GM23338 (cell line): ENCODE results near the gene TRAM2. TPM values are rescaled to one million over a fixed set of nuclear protein-coding genes. Genes with fewer than 3 reads are reported as not detected.

Source experiments
- ATAC-seq: fragments of 200-7000 bp; cut with Tn5 transposase; 3 replicates; pipeline ENCODE4 v1.9.1; 2020
- DNase-seq: peaks from one replicate; pipeline ENCODE4 v3.0.0-alpha.2; 2015; ENCODE audit warnings: low spot score
- H2AFZ ChIP-seq: fragments of 200-600 bp; sonication (generic); 2 replicates; pipeline ENCODE4 v1.8.0; 2016; ENCODE audit warnings: antibody characterized with exemption, mild to moderate bottlenecking, moderate library complexity
- H3F3A ChIP-seq: fragments of 200-600 bp; sonication (generic); replicated peaks from 2 replicates; pipeline ENCODE4 v1.8.0; 2017; ENCODE audit warnings: antibody characterized with exemption, mixed run types, low read depth
- H3K27ac ChIP-seq: fragments of 200-600 bp; sonication (generic); 2 replicates; pipeline ENCODE4 v1.6.1; 2016; ENCODE audit warnings: low read depth
- H3K27me3 ChIP-seq: fragments of 200-600 bp; sonication (generic); 2 replicates; pipeline ENCODE4 v1.8.0; 2016; ENCODE audit warnings: mild to moderate bottlenecking, mixed run types, moderate library complexity; ENCODE audit not compliant: insufficient read depth
- H3K36me3 ChIP-seq: fragments of 200-600 bp; sonication (generic); 2 replicates; pipeline ENCODE4 v1.8.0; 2016; ENCODE audit warnings: mild to moderate bottlenecking; ENCODE audit not compliant: insufficient read depth
- H3K4me1 ChIP-seq: fragments of 200-600 bp; sonication (generic); 2 replicates; pipeline ENCODE4 v1.8.0; 2016; ENCODE audit warnings: mild to moderate bottlenecking, moderate library complexity; ENCODE audit not compliant: insufficient read depth
- H3K4me2 ChIP-seq: fragments of 200-600 bp; sonication (generic); 2 replicates; pipeline ENCODE4 v1.7.1; 2017; ENCODE audit warnings: mixed run types
- H3K4me3 ChIP-seq: fragments of 200-600 bp; sonication (generic); 2 replicates; pipeline ENCODE4 v1.6.1; 2016; ENCODE audit warnings: mixed run types
- H3K79me2 ChIP-seq: fragments of 200-600 bp; sonication (generic); replicated peaks from 2 replicates; pipeline ENCODE4 v1.8.0; 2017; ENCODE audit warnings: mild to moderate bottlenecking; ENCODE audit not compliant: insufficient read depth
- H3K9me2 ChIP-seq: fragments of 200-600 bp; sonication (generic); 2 replicates; pipeline ENCODE4 v1.8.0; 2017; ENCODE audit not compliant: insufficient read depth
- H4K20me1 ChIP-seq: fragments of 200-600 bp; sonication (generic); replicated peaks from 2 replicates; pipeline ENCODE4 v1.8.0; 2017; ENCODE audit warnings: mild to moderate bottlenecking; ENCODE audit not compliant: insufficient read depth
- H3K27ac Mint-ChIP-seq: 2 replicates; pipeline ENCODE4 v1.8.0; 2020; ENCODE audit warnings: inconsistent platforms, mild to moderate bottlenecking, moderate library complexity, mixed read lengths
- H3K27me3 Mint-ChIP-seq: 3 replicates; pipeline ENCODE4 v1.8.0; 2022; ENCODE audit warnings: low read depth, mild to moderate bottlenecking, moderate library complexity, mixed read lengths, inconsistent platforms; ENCODE audit not compliant: insufficient read depth, poor library complexity
- H3K36me3 Mint-ChIP-seq: 3 replicates; pipeline ENCODE4 v1.8.0; 2021; ENCODE audit warnings: low read depth, mild to moderate bottlenecking, inconsistent platforms, moderate library complexity, mixed read lengths
- H3K4me1 Mint-ChIP-seq: 3 replicates; pipeline ENCODE4 v1.8.0; 2020; ENCODE audit warnings: mild to moderate bottlenecking, inconsistent platforms, mixed read lengths
- H3K4me3 Mint-ChIP-seq: 3 replicates; pipeline ENCODE4 v1.8.0; 2021; ENCODE audit warnings: moderate library complexity, mild to moderate bottlenecking, inconsistent platforms, mixed read lengths
- H3K9me3 Mint-ChIP-seq: 3 replicates; pipeline ENCODE4 v1.8.0; 2020; ENCODE audit warnings: moderate library complexity, mild to moderate bottlenecking, inconsistent platforms, mixed read lengths
- EZH2phosphoT487 ChIP-seq: fragments of 200-600 bp; sonication (generic); IDR thresholded peaks from one replicate; pipeline ENCODE4 v1.8.1; 2018; ENCODE audit warnings: antibody characterized with exemption; ENCODE audit not compliant: unreplicated experiment
- JUNB ChIP-seq: IDR thresholded peaks from one replicate; pipeline ENCODE4 v1.6.1; 2016; ENCODE audit warnings: antibody characterized with exemption; ENCODE audit not compliant: unreplicated experiment
- NANOG ChIP-seq: IDR thresholded peaks from 2 replicates; pipeline ENCODE4 v1.6.1; 2016; ENCODE audit warnings: antibody characterized with exemption, borderline replicate concordance
- polyA plus RNA-seq: library from polyadenylated mRNA; unstranded; fragments of >200 nt; fragmentation: Nextera tagmentation; extraction: Ambion mirVana; gene quantifications from 2 replicates; pipeline ENCODE4 v1.2.1, GENCODE V29; 2016
- total RNA-seq: library from RNA; depleted of rRNA; stranded (reverse); fragments of >200 nt; shearing (Covaris generic); gene quantifications from 2 replicates; pipeline ENCODE4 v1.2.3, GENCODE V29; 2014
- TF ChIP-seq, protein P1 (sequence below): IDR thresholded peaks from one replicate; pipeline ENCODE4 v1.6.1; 2018; ENCODE audit warnings: antibody characterized with exemption; ENCODE audit not compliant: unreplicated experiment
- TF ChIP-seq, protein P2 (sequence below): fragments of 250-450 bp; sonication (Bioruptor Pico); IDR thresholded peaks from 2 replicates; pipeline ENCODE4 v1.5.0; 2020; ENCODE audit warnings: mild to moderate bottlenecking, moderate library complexity
- TF ChIP-seq, protein P3 (sequence below): IDR thresholded peaks from 2 replicates; pipeline ENCODE4 v1.6.1; 2016; ENCODE audit warnings: antibody characterized with exemption

Gene TRAM2
- total and polyA plus RNA-seq, 2 experiments from 2014 or later = 4.0 to 14.0 TPM

DNA sequence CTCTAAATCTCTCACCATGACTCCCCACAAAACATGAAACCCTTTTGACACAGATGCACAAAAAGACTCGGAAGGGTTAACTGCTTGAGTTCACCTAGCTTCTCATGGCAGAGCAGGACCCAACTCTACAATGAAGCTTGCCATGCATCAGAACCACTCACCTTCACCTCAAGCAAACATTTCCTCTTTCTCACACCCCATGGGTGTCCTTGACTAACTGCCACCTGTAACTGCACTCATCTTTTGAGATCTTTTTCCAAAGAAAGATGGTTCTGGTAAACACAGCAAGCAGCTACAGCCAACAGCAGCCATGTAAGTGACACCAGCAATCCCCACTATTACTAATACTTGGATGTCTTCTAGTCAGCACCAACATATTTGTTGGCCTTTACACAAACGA lies 80.2 kb downstream of the TRAM2 start:
- no peaks in the 10 kb centered on the region for H3K79me2 ChIP-seq
- H3K4me3 ChIP-seq = no peak overlapping the region
- no peak overlapping the region for H3K4me2 ChIP-seq
- DNase-seq (no peak), ATAC-seq (no peak)
- H3K4me3 Mint-ChIP-seq = no peak overlapping the region
- no peaks in the 10 kb centered on the region for H3K27me3 ChIP-seq
- TF ChIP-seq JUNB (no peak), EZH2phosphoT487 (no peak), NANOG (no peak)
- TF ChIP-seq, protein P1, sequence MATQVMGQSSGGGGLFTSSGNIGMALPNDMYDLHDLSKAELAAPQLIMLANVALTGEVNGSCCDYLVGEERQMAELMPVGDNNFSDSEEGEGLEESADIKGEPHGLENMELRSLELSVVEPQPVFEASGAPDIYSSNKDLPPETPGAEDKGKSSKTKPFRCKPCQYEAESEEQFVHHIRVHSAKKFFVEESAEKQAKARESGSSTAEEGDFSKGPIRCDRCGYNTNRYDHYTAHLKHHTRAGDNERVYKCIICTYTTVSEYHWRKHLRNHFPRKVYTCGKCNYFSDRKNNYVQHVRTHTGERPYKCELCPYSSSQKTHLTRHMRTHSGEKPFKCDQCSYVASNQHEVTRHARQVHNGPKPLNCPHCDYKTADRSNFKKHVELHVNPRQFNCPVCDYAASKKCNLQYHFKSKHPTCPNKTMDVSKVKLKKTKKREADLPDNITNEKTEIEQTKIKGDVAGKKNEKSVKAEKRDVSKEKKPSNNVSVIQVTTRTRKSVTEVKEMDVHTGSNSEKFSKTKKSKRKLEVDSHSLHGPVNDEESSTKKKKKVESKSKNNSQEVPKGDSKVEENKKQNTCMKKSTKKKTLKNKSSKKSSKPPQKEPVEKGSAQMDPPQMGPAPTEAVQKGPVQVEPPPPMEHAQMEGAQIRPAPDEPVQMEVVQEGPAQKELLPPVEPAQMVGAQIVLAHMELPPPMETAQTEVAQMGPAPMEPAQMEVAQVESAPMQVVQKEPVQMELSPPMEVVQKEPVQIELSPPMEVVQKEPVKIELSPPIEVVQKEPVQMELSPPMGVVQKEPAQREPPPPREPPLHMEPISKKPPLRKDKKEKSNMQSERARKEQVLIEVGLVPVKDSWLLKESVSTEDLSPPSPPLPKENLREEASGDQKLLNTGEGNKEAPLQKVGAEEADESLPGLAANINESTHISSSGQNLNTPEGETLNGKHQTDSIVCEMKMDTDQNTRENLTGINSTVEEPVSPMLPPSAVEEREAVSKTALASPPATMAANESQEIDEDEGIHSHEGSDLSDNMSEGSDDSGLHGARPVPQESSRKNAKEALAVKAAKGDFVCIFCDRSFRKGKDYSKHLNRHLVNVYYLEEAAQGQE = no peak
- TF ChIP-seq, protein P2, sequence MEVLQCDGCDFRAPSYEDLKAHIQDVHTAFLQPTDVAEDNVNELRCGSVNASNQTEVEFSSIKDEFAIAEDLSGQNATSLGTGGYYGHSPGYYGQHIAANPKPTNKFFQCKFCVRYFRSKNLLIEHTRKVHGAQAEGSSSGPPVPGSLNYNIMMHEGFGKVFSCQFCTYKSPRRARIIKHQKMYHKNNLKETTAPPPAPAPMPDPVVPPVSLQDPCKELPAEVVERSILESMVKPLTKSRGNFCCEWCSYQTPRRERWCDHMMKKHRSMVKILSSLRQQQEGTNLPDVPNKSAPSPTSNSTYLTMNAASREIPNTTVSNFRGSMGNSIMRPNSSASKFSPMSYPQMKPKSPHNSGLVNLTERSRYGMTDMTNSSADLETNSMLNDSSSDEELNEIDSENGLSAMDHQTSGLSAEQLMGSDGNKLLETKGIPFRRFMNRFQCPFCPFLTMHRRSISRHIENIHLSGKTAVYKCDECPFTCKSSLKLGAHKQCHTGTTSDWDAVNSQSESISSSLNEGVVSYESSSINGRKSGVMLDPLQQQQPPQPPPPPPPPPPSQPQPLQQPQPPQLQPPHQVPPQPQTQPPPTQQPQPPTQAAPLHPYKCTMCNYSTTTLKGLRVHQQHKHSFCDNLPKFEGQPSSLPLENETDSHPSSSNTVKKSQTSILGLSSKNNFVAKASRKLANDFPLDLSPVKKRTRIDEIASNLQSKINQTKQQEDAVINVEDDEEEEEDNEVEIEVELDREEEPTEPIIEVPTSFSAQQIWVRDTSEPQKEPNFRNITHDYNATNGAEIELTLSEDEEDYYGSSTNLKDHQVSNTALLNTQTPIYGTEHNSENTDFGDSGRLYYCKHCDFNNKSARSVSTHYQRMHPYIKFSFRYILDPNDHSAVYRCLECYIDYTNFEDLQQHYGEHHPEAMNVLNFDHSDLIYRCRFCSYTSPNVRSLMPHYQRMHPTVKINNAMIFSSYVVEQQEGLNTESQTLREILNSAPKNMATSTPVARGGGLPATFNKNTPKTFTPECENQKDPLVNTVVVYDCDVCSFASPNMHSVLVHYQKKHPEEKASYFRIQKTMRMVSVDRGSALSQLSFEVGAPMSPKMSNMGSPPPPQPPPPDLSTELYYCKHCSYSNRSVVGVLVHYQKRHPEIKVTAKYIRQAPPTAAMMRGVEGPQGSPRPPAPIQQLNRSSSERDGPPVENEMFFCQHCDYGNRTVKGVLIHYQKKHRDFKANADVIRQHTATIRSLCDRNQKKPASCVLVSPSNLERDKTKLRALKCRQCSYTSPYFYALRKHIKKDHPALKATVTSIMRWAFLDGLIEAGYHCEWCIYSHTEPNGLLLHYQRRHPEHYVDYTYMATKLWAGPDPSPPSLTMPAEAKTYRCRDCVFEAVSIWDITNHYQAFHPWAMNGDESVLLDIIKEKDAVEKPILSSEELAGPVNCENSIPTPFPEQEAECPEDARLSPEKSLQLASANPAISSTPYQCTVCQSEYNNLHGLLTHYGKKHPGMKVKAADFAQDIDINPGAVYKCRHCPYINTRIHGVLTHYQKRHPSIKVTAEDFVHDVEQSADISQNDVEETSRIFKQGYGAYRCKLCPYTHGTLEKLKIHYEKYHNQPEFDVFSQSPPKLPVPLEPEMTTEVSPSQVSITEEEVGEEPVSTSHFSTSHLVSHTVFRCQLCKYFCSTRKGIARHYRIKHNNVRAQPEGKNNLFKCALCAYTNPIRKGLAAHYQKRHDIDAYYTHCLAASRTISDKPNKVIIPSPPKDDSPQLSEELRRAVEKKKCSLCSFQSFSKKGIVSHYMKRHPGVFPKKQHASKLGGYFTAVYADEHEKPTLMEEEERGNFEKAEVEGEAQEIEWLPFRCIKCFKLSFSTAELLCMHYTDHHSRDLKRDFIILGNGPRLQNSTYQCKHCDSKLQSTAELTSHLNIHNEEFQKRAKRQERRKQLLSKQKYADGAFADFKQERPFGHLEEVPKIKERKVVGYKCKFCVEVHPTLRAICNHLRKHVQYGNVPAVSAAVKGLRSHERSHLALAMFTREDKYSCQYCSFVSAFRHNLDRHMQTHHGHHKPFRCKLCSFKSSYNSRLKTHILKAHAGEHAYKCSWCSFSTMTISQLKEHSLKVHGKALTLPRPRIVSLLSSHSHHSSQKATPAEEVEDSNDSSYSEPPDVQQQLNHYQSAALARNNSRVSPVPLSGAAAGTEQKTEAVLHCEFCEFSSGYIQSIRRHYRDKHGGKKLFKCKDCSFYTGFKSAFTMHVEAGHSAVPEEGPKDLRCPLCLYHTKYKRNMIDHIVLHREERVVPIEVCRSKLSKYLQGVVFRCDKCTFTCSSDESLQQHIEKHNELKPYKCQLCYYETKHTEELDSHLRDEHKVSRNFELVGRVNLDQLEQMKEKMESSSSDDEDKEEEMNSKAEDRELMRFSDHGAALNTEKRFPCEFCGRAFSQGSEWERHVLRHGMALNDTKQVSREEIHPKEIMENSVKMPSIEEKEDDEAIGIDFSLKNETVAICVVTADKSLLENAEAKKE = no peak
- TF ChIP-seq, protein P3, sequence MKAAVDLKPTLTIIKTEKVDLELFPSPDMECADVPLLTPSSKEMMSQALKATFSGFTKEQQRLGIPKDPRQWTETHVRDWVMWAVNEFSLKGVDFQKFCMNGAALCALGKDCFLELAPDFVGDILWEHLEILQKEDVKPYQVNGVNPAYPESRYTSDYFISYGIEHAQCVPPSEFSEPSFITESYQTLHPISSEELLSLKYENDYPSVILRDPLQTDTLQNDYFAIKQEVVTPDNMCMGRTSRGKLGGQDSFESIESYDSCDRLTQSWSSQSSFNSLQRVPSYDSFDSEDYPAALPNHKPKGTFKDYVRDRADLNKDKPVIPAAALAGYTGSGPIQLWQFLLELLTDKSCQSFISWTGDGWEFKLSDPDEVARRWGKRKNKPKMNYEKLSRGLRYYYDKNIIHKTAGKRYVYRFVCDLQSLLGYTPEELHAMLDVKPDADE = no peak
- H2AFZ ChIP-seq = no peak overlapping the region
- H3F3A ChIP-seq = no peaks in the 10 kb centered on the region
- H3K9me3 Mint-ChIP-seq = no peaks in the 10 kb centered on the region
- H3K36me3 Mint-ChIP-seq = peaks cover 12% of the 10 kb centered on the region; the same call in 2 of the 3 replicates
- no peaks in the 10 kb centered on the region for H3K4me1 ChIP-seq
- H3K27ac Mint-ChIP-seq = no peak overlapping the region
- peaks cover 7% of the 10 kb centered on the region; the same call in 2 of the 3 replicates for H3K4me1 Mint-ChIP-seq
- H4K20me1 ChIP-seq = no peaks in the 10 kb centered on the region
- no peaks in the 10 kb centered on the region for H3K9me2 ChIP-seq
- peaks cover 14% of the 10 kb centered on the region for H3K27me3 Mint-ChIP-seq
- no peaks in the 10 kb centered on the region for H3K36me3 ChIP-seq
- H3K27ac ChIP-seq = no peak overlapping the region
